ENCODE data around the gene IGSF23. TPM values are rescaled to one million over a fixed set of nuclear protein-coding genes. Genes with fewer than 3 reads are reported as not detected.

Gene IGSF23
- total and polyA plus RNA-seq, 2 of the 4 experiments (the other 2 are of a cell fraction) = 0.27 TPM; not detected in 1

GRCh38 chr19:44666852-44667556 is 53.6 kb downstream of the IGSF23 start:
- no TSS peak for BruUV-seq (replicated peaks)
- TF ChIP-seq BHLHE40 (IDR thresholded peaks at IDR 0.05; ENCODE audit: low read depth, low read length) (no peak), MAFK (IDR thresholded peaks at IDR 0.05; ENCODE audit: low read depth, low read length) (no peak), MAZ (IDR thresholded peaks at IDR 0.05; ENCODE audit: borderline replicate concordance, low read depth, low read length) (no peak), RCOR1 (IDR thresholded peaks at IDR 0.05; ENCODE audit: insufficient replicate concordance, low read length) (no peak), CHD1 (IDR thresholded peaks at IDR 0.05; ENCODE audit: low read depth, low read length) (no peak), MXI1 (IDR thresholded peaks at IDR 0.05; ENCODE audit: borderline replicate concordance, low read depth, low read length) (no peak), RFX5 (IDR thresholded peaks at IDR 0.05; ENCODE audit: low read depth, low read length) (no peak)
- TF ChIP-seq, protein P1, sequence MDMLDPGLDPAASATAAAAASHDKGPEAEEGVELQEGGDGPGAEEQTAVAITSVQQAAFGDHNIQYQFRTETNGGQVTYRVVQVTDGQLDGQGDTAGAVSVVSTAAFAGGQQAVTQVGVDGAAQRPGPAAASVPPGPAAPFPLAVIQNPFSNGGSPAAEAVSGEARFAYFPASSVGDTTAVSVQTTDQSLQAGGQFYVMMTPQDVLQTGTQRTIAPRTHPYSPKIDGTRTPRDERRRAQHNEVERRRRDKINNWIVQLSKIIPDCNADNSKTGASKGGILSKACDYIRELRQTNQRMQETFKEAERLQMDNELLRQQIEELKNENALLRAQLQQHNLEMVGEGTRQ (IDR thresholded peaks at IDR 0.05; ENCODE audit: low read depth, low read length) = no peak
- in situ Hi-C loops (cut with MboI; ENCODE audit: low sequenced_read_pairs) = no loop called here

More at GRCh38 chr19:44666852-44667556, 53.6 kb downstream of the IGSF23 start:
- ChIA-PET CTCF (interaction anchor here (0.8 kb wide), 1 partner anchor 10 kb away, joined by 3 read pairs; no protein-coding TSS in a partner anchor), POLR2A (ENCODE audit: unreplicated experiment) (no interaction called here)
- no peaks in the 10 kb centered on the region for H3K27me3 ChIP-seq (ENCODE audit: control insufficient read depth, insufficient read depth, low read length)
- no peak overlapping the region for H3K4ac ChIP-seq (ENCODE audit: low read depth, low read length)
- H3K4me1 ChIP-seq (ENCODE audit: control insufficient read depth, insufficient read depth, low read length) = no peaks in the 10 kb centered on the region
- no peak overlapping the region for H2AFZ ChIP-seq (replicated peaks; ENCODE audit: low read length, poor library complexity)
- WGBS, 2 experiments (ENCODE audit: extremely low coverage in 2 of 2, insufficient read length in 1 of 2) = 80% methylated on average over 1 of the region's 7 CpGs; no CpG with 5 or more reads in 1 of the 2 experiments
- no peak overlapping the region for H3K27ac ChIP-seq (ENCODE audit: insufficient read depth, low read length)
- no peaks in the 10 kb centered on the region for H3K9me3 ChIP-seq (ENCODE audit: control insufficient read depth, insufficient read depth, low read length)
- dilution Hi-C loops (cut with HindIII; ENCODE audit: low sequenced_read_pairs, unreplicated experiment) (no loop called here), intact Hi-C loops (cut with micrococcal nuclease) (no loop called here)
- H3K14ac ChIP-seq (replicated peaks; ENCODE audit: low read depth, low read length) = no peak overlapping the region
- no peak overlapping the region for H4K91ac ChIP-seq (ENCODE audit: insufficient read depth, low read depth, low read length)
- no peak overlapping the region for H2AK9ac ChIP-seq (replicated peaks; ENCODE audit: low read depth, low read length, poor library complexity)
- H2AK5ac ChIP-seq (ENCODE audit: low read depth, low read length) = no peak overlapping the region
- no peak for ATAC-seq (ENCODE audit: low read depth)
- H3K4me2 ChIP-seq (ENCODE audit: low read depth, low read length) = no peak overlapping the region
- no peak overlapping the region for H2BK15ac ChIP-seq (ENCODE audit: low read depth, low read length)
- no peak overlapping the region for H3K56ac ChIP-seq (ENCODE audit: extremely low read depth, insufficient read depth, low read length)
- H3K18ac ChIP-seq (ENCODE audit: low read depth, low read length) = no peak overlapping the region
- H2BK120ac ChIP-seq (ENCODE audit: low read depth, low read length) = no peak overlapping the region
- peaks cover 4 to 23% of the 10 kb centered on the region in 2 experiments; a peak in 2 of 4 replicates for H3K79me1 ChIP-seq (ENCODE audit: low read depth in 1 of 2, low read length in 2 of 2)
- no peak overlapping the region for H2BK5ac ChIP-seq (ENCODE audit: low read depth, low read length, poor library complexity, severe bottlenecking)
- no peaks in the 10 kb centered on the region for H4K20me1 ChIP-seq (ENCODE audit: insufficient read depth, low read length)
- H3K9me1 ChIP-seq (ENCODE audit: insufficient read depth, low read length) = peaks cover 14% of the 10 kb centered on the region
- no peak overlapping the region for H3K9ac ChIP-seq (ENCODE audit: low read depth, low read length)
- DNase-seq = no peak
- peaks cover 25% of the 10 kb centered on the region for H3K36me3 ChIP-seq (ENCODE audit: control insufficient read depth, insufficient read depth, low read length)
- no peak overlapping the region for H4K8ac ChIP-seq (ENCODE audit: low read depth in 2 of 2, low read length in 2 of 2)
- H3K23ac ChIP-seq (ENCODE audit: low read depth, low read length) = no peak overlapping the region
- H3K4me3 ChIP-seq (ENCODE audit: insufficient read depth, low read depth, low read length) = no peak overlapping the region
- H4K5ac ChIP-seq (ENCODE audit: low read depth, low read length) = no peak overlapping the region
- peak overlapping the region; percentile 9; the same call in 1 of the 2 replicates for H2BK20ac ChIP-seq (ENCODE audit: low read depth, low read length)

All from IMR-90 (cell line).